ENCODE measurements around the gene AOPEP.

AOPEP gene

GRCh38 chr9:94767331-94768072 lies 41.0 kb downstream of the AOPEP start:
- no peak for DNase-seq

- DNase-seq, result no peak
Observed at GRCh38 chr9:94768766-94769165, 42.3 kb downstream of the AOPEP start.

- DNase-seq, result no peak
Observed at GRCh38 chr9:94770334-94770733, 43.8 kb downstream of the AOPEP start.

- DNase-seq, result no peak
Observed at GRCh38 chr9:94771096-94771495, 44.6 kb downstream of the AOPEP start.

GRCh38 chr9:94772144-94772543 lies 45.6 kb downstream of the AOPEP start:
- no peak for DNase-seq

GRCh38 chr9:94772639-94773303 lies 46.3 kb downstream of the AOPEP start:
- DNase-seq, result no peak

- DNase-seq, result no peak
Observed at GRCh38 chr9:94773655-94774054, 47.2 kb downstream of the AOPEP start.

- DNase-seq, result no peak
Observed at GRCh38 chr9:94778013-94778412, 51.5 kb downstream of the AOPEP start.

- DNase-seq, result no peak
Observed at GRCh38 chr9:94779031-94779430, 52.5 kb downstream of the AOPEP start.

- DNase-seq, result no peak
Observed at GRCh38 chr9:94779693-94780290, 53.3 kb downstream of the AOPEP start.

- DNase-seq, result no peak
Observed at GRCh38 chr9:94780516-94780950, 54.0 kb downstream of the AOPEP start.

- no peak for DNase-seq
Observed at GRCh38 chr9:94782355-94783101, 56.0 kb downstream of the AOPEP start.

GRCh38 chr9:94783102-94783682 lies 56.7 kb downstream of the AOPEP start:
- no peak for DNase-seq

GRCh38 chr9:94783928-94784327 lies 57.4 kb downstream of the AOPEP start:
- DNase-seq, result no peak

- DNase-seq, result no peak
Observed at GRCh38 chr9:94785215-94786169, 59.0 kb downstream of the AOPEP start.

GRCh38 chr9:94786586-94786985 lies 60.1 kb downstream of the AOPEP start:
- DNase-seq, result no peak

GRCh38 chr9:94787266-94787665 lies 60.8 kb downstream of the AOPEP start:
- no peak for DNase-seq

GRCh38 chr9:94788570-94789105 lies 62.1 kb downstream of the AOPEP start:
- no peak for DNase-seq

- DNase-seq, result no peak
Observed at GRCh38 chr9:94791435-94791834, 64.9 kb downstream of the AOPEP start.

GRCh38 chr9:94792511-94792910 lies 66.0 kb downstream of the AOPEP start:
- DNase-seq, result no peak

GRCh38 chr9:94794476-94795167 lies 68.1 kb downstream of the AOPEP start:
- DNase-seq, result no peak
